Caco-2 (cell line): ENCODE results near the gene SECTM1. TPM values are rescaled to one million over a fixed set of nuclear protein-coding genes. Genes with fewer than 3 reads are reported as not detected.
A peak's percentile ranks its signal among the peaks of the same experiment; 100 is the strongest.

ENCODE experiments used
- BruUV-seq: library from RNA; stranded (reverse); fragments of 400-500 nt; replicated peaks from 2 replicates; lab custom pipeline; 2021; lab: Mats Ljungman, UMichigan
- CTCF ChIA-PET: fragments of 300-600 bp; sonication (Branson Sonifier 250); formaldehyde crosslinking; loops from one replicate; lab custom pipeline; 2022; ENCODE audit warnings: antibody characterized with exemption; lab: Charles Lee
- POLR2A ChIA-PET: fragments of 300-600 bp; sonication (Branson Sonifier 250); formaldehyde crosslinking; loops from one replicate; lab custom pipeline; 2022; ENCODE audit warnings: antibody characterized with exemption; lab: Charles Lee
- DNase-seq, 2 experiments: peaks; one replicate each; pipeline versions ENCODE4 v3.0.0 to v3.0.0-alpha.2; 2020 to 2022
- H3K27me3 ChIP-seq: replicated peaks from 2 replicates; pipeline ENCODE4 v1.6.0; 2011; ENCODE audit warnings: low read length; ENCODE audit not compliant: control insufficient read depth, insufficient read depth
- H3K36me3 ChIP-seq: 2 replicates; pipeline ENCODE4 v1.5.1; 2011; ENCODE audit warnings: low read length; ENCODE audit not compliant: control insufficient read depth, insufficient read depth
- H3K4me1 ChIP-seq: fragments of 250-450 bp; sonication (Bioruptor Pico); 2 replicates; pipeline ENCODE4 v1.5.1; 2020; ENCODE audit warnings: mild to moderate bottlenecking
- H3K4me3 ChIP-seq: 2 replicates; pipeline ENCODE4 v1.5.1; 2011; ENCODE audit warnings: low read depth, mild to moderate bottlenecking, control low read depth, low read length
- H3K9me3 ChIP-seq: fragments of 250-450 bp; sonication (Bioruptor Pico); 2 replicates; pipeline ENCODE4 v1.5.1; 2020; ENCODE audit warnings: mild to moderate bottlenecking, moderate library complexity
- H3K27ac Mint-ChIP-seq: one replicate; pipeline ENCODE4 v1.8.0; 2022; ENCODE audit warnings: mixed read lengths; ENCODE audit not compliant: unreplicated experiment
- H3K27me3 Mint-ChIP-seq: one replicate; pipeline ENCODE4 v1.8.0; 2022; ENCODE audit warnings: mixed read lengths; ENCODE audit not compliant: insufficient read depth, unreplicated experiment
- H3K36me3 Mint-ChIP-seq: one replicate; pipeline ENCODE4 v1.8.0; 2022; ENCODE audit warnings: mild to moderate bottlenecking, mixed read lengths; ENCODE audit not compliant: insufficient read depth, unreplicated experiment
- H3K4me1 Mint-ChIP-seq: one replicate; pipeline ENCODE4 v1.8.0; 2022; ENCODE audit warnings: low read depth, mixed read lengths; ENCODE audit not compliant: unreplicated experiment
- H3K4me3 Mint-ChIP-seq: one replicate; pipeline ENCODE4 v1.8.0; 2022; ENCODE audit warnings: mild to moderate bottlenecking, moderate library complexity, mixed read lengths; ENCODE audit not compliant: unreplicated experiment
- H3K9me3 Mint-ChIP-seq: one replicate; pipeline ENCODE4 v1.8.0; 2022; ENCODE audit warnings: mixed read lengths; ENCODE audit not compliant: unreplicated experiment
- intact Hi-C: fragments of 100-400 bp; cut with micrococcal nuclease; formaldehyde crosslinking; loops from one replicate; pipeline ENCODE4 v1.10.0; 2022; ENCODE audit not compliant: unreplicated experiment
- total RNA-seq: library from RNA; stranded (reverse); gene quantifications from 2 replicates; pipeline ENCODE4 v1.2.3, GENCODE V29; 2022
- TF ChIP-seq, protein P1 (sequence below), 2 experiments: fragments of 200-600 bp in 1 of 2; IDR thresholded peaks; 1 replicate in 1 of 2; 2 replicates in 1 of 2; pipeline versions ENCODE4 v1.5.1 to v1.8.0; 2011 to 2022; ENCODE audit warnings: antibody characterized with exemption in 1 of 2, control low read depth in 1 of 2, inconsistent platforms in 1 of 2, low read depth in 1 of 2, low read length in 1 of 2, mild to moderate bottlenecking in 1 of 2, moderate library complexity in 1 of 2; ENCODE audit not compliant: insufficient read depth in 1 of 2, severe bottlenecking in 1 of 2, unreplicated experiment in 1 of 2

SECTM1 gene
- total RNA-seq, 1 experiment from 2014 or later, result 0.75 TPM

GRCh38 chr17:82354804-82355308 lies 21.3 kb upstream of the SECTM1 start:
- no TSS peak for BruUV-seq
- POLR2A ChIA-PET, result no interaction called here
- Mint-ChIP-seq H3K27ac (no peak overlapping the region), H3K9me3 (no peaks in the 10 kb centered on the region), H3K36me3 (peaks cover 13% of the 10 kb centered on the region), H3K4me1 (peaks cover 26% of the 10 kb centered on the region), H3K27me3 (no peaks in the 10 kb centered on the region), H3K4me3 (no peak overlapping the region)
- intact Hi-C loops, result loop anchor here (5.0 kb wide), 4 partner anchors 42 to 197 kb away; no protein-coding TSS in a partner anchor
- H3K4me1 ChIP-seq, result peaks cover 35% of the 10 kb centered on the region
- H3K9me3 ChIP-seq, result no peaks in the 10 kb centered on the region
- no peak overlapping the region for H3K4me3 ChIP-seq
- DNase-seq, result no peak
- no peaks in the 10 kb centered on the region for H3K27me3 ChIP-seq
- no peaks in the 10 kb centered on the region for H3K36me3 ChIP-seq
- TF ChIP-seq, protein P1, sequence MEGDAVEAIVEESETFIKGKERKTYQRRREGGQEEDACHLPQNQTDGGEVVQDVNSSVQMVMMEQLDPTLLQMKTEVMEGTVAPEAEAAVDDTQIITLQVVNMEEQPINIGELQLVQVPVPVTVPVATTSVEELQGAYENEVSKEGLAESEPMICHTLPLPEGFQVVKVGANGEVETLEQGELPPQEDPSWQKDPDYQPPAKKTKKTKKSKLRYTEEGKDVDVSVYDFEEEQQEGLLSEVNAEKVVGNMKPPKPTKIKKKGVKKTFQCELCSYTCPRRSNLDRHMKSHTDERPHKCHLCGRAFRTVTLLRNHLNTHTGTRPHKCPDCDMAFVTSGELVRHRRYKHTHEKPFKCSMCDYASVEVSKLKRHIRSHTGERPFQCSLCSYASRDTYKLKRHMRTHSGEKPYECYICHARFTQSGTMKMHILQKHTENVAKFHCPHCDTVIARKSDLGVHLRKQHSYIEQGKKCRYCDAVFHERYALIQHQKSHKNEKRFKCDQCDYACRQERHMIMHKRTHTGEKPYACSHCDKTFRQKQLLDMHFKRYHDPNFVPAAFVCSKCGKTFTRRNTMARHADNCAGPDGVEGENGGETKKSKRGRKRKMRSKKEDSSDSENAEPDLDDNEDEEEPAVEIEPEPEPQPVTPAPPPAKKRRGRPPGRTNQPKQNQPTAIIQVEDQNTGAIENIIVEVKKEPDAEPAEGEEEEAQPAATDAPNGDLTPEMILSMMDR (IDR thresholded peaks at IDR 0.05; ENCODE audit: insufficient read depth in 1 of 2, low read depth in 1 of 2, low read length in 1 of 2, severe bottlenecking in 1 of 2, unreplicated experiment in 1 of 2), result no peak
- CTCF ChIA-PET, result no interaction called here

DNA sequence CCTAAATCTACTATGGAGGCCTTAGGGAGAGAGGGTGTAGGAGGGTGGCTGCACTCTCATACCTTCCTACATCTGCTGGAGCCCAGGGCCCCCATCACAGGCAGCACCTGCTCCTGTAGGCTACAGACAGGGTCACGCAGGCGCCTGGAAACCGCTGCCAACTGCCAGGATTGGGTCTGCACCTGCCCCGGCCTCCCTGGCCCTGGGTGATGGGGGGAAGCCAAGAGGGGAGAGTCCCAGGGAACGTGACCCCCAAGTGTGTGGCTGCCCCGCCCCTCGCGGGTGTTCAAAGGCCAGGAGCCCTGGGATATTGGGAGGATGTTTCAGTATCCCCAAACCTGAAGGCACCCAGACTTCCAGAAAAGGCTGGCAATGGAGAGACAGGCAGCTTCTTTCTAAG lies 19.9 kb upstream of the SECTM1 start:
- Mint-ChIP-seq H3K36me3 (peaks cover 13% of the 10 kb centered on the region), H3K9me3 (no peaks in the 10 kb centered on the region), H3K4me1 (peaks cover 33% of the 10 kb centered on the region), H3K27me3 (no peaks in the 10 kb centered on the region), H3K4me3 (no peak overlapping the region), H3K27ac (no peak overlapping the region)
- intact Hi-C loops, result loop anchor here (5.0 kb wide), 4 partner anchors 44 to 199 kb away; no protein-coding TSS in a partner anchor
- Histone ChIP-seq H3K36me3 (no peaks in the 10 kb centered on the region), H3K4me3 (no peak overlapping the region), H3K4me1 (peaks cover 33% of the 10 kb centered on the region), H3K9me3 (no peaks in the 10 kb centered on the region), H3K27me3 (no peaks in the 10 kb centered on the region)
- BruUV-seq, result no TSS peak
- ChIA-PET CTCF (interaction anchor here (0.7 kb wide), 1 partner anchor 845 kb away, joined by 7 read pairs; no protein-coding TSS in a partner anchor), POLR2A (no interaction called here)
- no peak for DNase-seq
- TF ChIP-seq, protein P1 (IDR thresholded peaks at IDR 0.05; ENCODE audit: insufficient read depth in 1 of 2, low read depth in 1 of 2, low read length in 1 of 2, severe bottlenecking in 1 of 2, unreplicated experiment in 1 of 2), result no peak

DNA sequence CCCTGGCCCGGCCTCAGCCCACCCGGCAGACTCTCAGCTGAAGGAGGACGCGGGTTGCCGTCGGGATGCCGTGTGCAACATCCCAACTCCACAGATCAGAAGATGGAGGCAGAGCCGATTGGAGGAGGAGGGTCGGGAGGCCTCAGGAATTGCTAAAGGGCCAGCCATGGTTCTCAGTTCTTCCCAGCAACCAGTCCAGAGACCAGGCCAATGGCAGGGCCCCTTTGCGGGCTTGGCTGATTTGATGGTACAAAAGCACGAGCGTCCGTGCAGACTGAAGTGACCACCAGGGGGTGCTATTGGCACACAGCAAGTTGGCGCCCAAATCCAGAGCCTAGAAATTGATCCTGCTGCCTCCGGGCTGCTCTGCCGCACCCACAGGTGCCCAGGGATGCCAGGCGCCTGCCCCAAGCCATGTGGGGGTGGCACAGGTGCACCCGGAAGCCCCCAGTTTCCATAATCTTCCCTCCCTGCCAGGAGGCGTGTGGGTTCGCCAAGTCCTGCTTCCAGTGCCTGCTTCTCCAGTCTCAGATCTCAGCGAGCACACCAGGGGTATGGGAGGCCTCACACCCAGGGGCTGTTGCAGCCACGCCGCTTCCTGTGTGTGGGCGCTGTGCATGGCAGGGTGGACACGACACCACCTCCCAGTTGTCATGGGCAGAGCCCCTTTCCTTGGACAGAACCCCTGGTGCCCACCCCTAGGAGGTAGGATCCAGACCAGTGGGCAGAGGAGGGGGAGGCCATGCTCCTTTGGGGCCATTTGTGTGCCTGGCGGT lies 18.3 kb upstream of the SECTM1 start:
- Histone ChIP-seq H3K4me3 (no peak overlapping the region), H3K4me1 (peaks cover 22% of the 10 kb centered on the region), H3K27me3 (no peaks in the 10 kb centered on the region), H3K9me3 (no peaks in the 10 kb centered on the region), H3K36me3 (no peaks in the 10 kb centered on the region)
- Mint-ChIP-seq H3K9me3 (no peaks in the 10 kb centered on the region), H3K4me1 (peaks cover 23% of the 10 kb centered on the region), H3K27me3 (no peaks in the 10 kb centered on the region), H3K36me3 (peaks cover 13% of the 10 kb centered on the region), H3K4me3 (no peak overlapping the region), H3K27ac (no peak overlapping the region)
- POLR2A ChIA-PET, result no interaction called here
- CTCF ChIA-PET, result interaction anchor here (0.6 to 0.8 kb wide), 2 partner anchors 11 to 131 kb away, joined by 3 to 4 read pairs; no protein-coding TSS in a partner anchor
- BruUV-seq, result no TSS peak
- TF ChIP-seq, protein P1 (IDR thresholded peaks at IDR 0.05; ENCODE audit: insufficient read depth in 1 of 2, low read depth in 1 of 2, low read length in 1 of 2, severe bottlenecking in 1 of 2, unreplicated experiment in 1 of 2), result peak; percentile 95 to 97
- DNase-seq, result peak; percentile 83 to 89
- intact Hi-C loops, result loop anchor here (5.0 kb wide), 4 partner anchors 45 to 200 kb away; no protein-coding TSS in a partner anchor
